Measurements from ENCODE around the gene GPBP1L1. TPM values are rescaled to one million over a fixed set of nuclear protein-coding genes. Genes with fewer than 3 reads are reported as not detected.
"Not testable (repeated sequence)": the region's sequence is repeated elsewhere in the genome, so short reads cannot be mapped to it uniquely, and the experiment has no call there.

GPBP1L1 gene
- total RNA-seq = 131 and 134 TPM in 2 replicates
- polyA plus RNA-seq (2012) = 49.0 TPM

- peak; percentile 97 for DNase-seq (ENCODE audit: low read depth)
Observed at GRCh38 chr1:45686288-45687013, at the start of gene GPBP1L1. Gene GPBP1L1 (minus strand): TSS chr1:45686533. CDS start chr1:45659087, 27,446 bp downstream.

- DNase-seq (ENCODE audit: low read depth) = no peak
Observed at GRCh38 chr1:45730780-45731319, 44.5 kb upstream of the GPBP1L1 start.

GRCh38 chr1:45730075-45730779 lies 43.9 kb upstream of the GPBP1L1 start:
- no peak for DNase-seq (ENCODE audit: low read depth)

GRCh38 chr1:45726007-45726406 lies 39.7 kb upstream of the GPBP1L1 start:
- not testable (repeated sequence) for DNase-seq (ENCODE audit: low read depth)

- no peak for DNase-seq (ENCODE audit: low read depth)
Observed at GRCh38 chr1:45723248-45723930, 37.1 kb upstream of the GPBP1L1 start.

- DNase-seq (ENCODE audit: low read depth) = no peak
Observed at GRCh38 chr1:45722809-45723208, 36.5 kb upstream of the GPBP1L1 start.

- peak; percentile 59 for DNase-seq (ENCODE audit: low read depth)
Observed at GRCh38 chr1:45721207-45721606, 34.9 kb upstream of the GPBP1L1 start.

DNA sequence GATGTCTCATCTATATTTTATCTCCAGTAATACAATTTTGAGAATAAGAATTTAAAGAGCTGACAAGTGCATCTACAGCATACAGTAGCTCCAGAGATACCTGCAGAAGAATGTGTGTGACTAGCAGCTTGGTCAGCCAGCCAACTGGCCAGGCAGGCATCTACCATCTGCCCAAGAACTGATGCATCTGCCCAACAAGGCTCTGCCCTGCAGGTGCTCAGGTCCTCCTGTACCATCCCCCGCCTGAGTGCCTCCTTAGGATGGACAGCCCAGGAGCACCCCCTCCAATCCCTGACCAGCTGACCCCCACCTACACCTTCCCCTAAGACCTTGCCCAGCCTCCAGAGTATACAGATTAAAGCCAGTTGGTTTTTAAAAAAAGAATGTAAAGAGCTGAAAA lies 32.0 kb upstream of the GPBP1L1 start:
- DNase-seq (ENCODE audit: low read depth) = no peak

DNA sequence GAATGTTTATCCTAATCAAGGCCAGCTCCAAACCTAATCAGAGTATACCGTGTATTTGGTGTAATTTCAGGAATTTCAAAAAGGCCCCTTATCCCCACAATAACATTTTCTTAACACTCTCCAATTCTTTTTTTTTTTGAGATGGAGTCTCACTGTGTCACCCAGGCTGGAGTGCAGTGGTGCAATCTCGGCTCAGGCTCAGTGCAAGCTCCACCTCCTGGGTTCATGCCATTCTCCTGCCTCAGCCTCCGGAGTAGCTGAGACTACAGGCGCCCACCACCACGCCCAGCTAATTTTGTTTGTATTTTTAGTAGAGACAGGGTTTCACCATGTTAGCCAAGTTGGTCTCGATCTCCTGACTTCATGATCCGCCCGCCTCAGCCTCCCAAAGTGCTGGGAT lies 31.1 kb upstream of the GPBP1L1 start:
- not testable (repeated sequence) for DNase-seq (ENCODE audit: low read depth)

DNA sequence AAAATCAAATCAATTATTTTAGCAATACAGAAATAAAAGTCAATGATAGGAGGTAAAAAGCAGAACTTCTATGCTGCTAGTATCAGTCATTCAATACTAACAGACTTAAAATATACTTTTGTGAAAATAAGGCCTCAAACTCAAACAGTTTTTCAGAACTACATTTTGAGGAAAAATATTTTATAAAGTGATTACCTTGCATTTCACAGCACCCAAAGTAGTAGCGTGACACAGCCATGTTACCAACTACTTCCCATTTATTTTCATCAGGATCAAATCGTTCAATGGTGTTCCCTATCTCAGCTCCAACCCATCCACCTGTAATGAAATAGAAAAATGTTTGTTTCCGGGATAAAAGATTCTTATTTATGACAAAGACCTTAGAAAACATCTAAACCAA lies 30.4 kb upstream of the GPBP1L1 start:
- no peak for DNase-seq (ENCODE audit: low read depth)

DNA sequence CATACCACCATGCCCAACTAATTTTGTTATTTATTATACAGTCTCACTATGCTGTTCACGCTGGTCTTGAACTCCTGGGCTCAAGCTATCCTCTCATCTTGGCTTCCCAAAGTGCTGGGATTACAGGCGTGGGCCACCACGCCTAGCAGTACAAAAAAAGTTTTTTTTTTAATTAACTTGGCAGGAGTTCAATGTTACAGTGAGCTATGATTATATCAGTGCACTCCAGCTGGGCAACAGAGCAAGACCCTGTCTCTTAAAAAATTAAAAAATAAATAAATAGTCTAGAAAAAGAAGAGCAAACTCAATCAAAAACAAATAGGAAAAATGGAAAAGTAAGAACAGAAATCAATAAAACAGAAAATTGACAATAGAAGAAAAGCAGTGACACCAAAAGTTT lies 27.4 kb upstream of the GPBP1L1 start:
- no peak for DNase-seq (ENCODE audit: low read depth)

DNA sequence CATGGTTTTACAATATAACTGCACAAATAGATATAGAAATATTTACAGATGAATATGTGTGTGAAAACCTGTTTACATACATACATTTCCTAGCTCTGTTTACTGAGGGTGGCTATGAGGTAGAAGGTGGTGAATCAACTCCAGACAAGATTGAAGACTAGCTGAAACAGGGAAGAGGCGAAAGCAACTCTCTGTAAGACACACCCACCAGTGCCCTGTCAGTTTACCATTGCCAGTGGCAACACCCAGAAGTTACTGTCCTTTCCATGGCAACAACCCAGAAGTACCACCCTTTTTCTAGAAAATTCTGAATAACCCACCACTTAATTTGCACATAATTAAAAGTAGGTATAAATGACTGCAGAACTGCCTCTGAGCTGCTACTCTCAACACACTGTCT lies 18.3 kb upstream of the GPBP1L1 start:
- DNase-seq (ENCODE audit: low read depth) = no peak

- DNase-seq (ENCODE audit: low read depth) = no peak
Observed at GRCh38 chr1:45694823-45695222, 8.5 kb upstream of the GPBP1L1 start.

DNA sequence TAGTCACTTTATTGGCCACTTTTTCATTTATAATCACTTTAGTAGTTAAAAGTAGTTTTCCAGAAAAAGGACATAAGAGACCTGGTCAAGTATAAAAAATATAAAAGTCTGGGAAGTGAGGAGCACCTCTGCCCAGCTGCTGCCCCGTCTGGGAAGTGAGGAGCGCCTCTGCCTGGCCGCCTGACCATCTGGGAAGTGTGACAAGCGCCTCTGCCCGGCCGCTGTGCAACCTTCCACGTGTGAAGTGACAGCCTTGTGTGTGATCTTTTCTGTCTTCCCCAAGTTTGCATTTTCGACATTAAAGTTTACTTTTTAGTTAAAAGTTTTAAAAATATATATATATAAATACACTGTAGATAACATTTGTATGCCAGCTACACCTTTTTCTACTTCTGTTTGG lies 7.5 kb upstream of the GPBP1L1 start:
- DNase-seq (ENCODE audit: low read depth) = not testable (repeated sequence)

DNA sequence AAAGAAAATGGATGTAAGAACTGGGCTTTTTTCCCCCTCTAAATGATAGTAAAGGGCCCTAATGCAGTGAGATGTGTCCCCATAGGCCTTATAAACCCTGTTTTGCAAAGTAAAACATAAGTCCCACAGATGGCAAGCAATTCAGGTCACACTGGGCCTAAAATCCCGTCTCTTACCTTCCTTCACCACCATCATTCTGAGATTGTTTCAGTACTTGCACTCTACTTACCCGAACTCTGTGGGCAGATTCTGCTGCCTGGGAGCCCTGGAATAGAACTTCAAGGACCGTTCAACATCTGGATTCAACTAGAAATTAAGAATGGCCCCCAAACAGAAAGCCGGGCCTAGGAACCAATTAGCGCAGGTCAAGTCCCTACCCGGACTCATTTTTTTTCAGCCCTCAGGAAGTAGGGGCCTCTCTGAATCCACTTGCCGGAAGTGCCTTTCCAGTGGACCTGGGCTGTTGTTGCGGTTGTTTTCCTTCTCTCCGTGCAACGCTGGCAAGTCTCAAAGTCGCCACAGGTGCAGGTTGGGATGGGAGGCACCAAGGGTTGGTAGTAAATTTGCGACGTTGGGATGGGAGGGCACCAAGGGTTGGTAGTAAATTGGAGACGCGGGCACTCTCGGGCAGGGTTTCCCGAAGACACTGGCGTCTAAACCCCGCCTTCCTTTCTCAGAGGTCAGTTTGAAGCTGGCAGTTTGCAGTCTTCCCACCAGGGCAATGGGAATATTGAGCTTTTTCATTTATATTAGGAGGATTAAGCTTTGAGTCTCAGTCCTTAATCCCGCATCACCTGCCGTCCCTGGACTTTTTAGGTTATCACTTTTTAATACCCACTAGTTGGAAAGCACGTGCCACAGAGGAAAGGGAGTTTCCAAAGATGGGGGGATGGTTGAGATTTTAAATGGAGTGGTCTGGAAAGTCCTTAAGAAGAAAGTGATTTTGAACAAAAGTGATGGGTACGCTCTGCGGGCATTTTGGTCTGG lies 1.7 kb upstream of the GPBP1L1 start, which contains the start of gene TMEM69:
Gene TMEM69 (plus strand): TSS at position 428 of the 987 bp plus-strand sequence. CDS start 2,888 bp downstream, outside the sequence.
- DNase-seq (ENCODE audit: low read depth) = peak; percentile 94

- DNase-seq (ENCODE audit: low read depth) = peak; percentile 99
Observed at GRCh38 chr1:45687014-45687753, 851 bp upstream of the GPBP1L1 start.

GRCh38 chr1:45686015-45686287 lies 382 bp downstream of the GPBP1L1 start:
- DNase-seq (ENCODE audit: low read depth) = peak; percentile 56

GRCh38 chr1:45685308-45686014 lies 872 bp downstream of the GPBP1L1 start:
- DNase-seq (ENCODE audit: low read depth) = peak; percentile 12

GRCh38 chr1:45684402-45684801 lies 1.9 kb downstream of the GPBP1L1 start:
- no peak for DNase-seq (ENCODE audit: low read depth)

Measured in myocyte (in vitro differentiated cells).